NCI-H146 treated with DMSO at 0.1 percent for 48 hours (cell line): ENCODE data around the gene MCFD2.

Source experiments
- DNase-seq: peaks from one replicate; lab custom pipeline; 2025; ENCODE audit not compliant: unreplicated experiment; lab: John Stamatoyannopoulos, UW

MCFD2 gene

DNA sequence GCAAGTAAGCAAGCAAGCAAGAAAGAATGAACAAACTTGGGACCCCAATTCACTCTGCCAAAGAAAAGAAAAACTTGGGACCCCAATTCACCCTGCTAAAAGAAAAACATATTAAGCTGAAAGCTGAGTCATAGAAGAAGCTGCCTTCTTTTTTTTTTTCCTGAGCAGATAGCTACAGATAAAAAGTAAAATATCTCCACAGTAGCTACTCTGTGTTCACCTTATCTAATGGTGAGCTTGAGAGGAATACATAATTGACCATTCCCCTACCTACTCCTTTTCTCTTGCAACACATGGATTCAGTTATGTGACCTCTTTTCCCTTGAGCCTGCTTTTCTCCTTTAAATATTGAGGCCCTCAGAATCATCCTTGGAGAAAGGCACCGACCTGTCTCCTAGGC lies 63.0 kb downstream of the MCFD2 start:
- DNase-seq = no peak

DNA sequence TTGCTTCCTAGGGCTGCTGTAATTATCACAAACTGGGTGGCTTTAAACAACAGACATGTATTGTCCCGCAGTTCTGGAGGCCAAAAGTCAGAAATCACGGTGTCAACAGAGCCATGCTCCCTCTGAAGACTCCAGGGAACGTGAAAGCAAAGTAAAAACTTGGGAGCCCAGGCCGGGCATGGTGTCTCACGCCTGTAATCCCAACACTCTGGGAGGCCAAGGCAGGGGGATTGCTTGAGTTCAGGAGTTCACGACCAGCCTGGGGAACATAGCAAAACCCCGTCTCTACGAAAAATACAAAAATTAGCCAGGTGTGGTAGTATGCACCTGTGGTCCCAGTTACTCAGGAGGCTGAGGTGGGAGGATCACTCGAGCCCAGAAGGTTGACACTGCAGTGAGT lies 63.5 kb downstream of the MCFD2 start:
- no peak for DNase-seq
